HL-60 (cell line): Measurements from ENCODE around the gene IGLON5.

Source experiments
- REST ChIP-seq: IDR thresholded peaks from 2 replicates; pipeline ENCODE4 v1.6.1; 2012; ENCODE audit warnings: low read depth; ENCODE audit not compliant: insufficient replicate concordance
- SPI1 ChIP-seq: IDR thresholded peaks from 2 replicates; pipeline ENCODE4 v1.6.1; 2012; ENCODE audit warnings: low read depth, mild to moderate bottlenecking, borderline replicate concordance

DNA sequence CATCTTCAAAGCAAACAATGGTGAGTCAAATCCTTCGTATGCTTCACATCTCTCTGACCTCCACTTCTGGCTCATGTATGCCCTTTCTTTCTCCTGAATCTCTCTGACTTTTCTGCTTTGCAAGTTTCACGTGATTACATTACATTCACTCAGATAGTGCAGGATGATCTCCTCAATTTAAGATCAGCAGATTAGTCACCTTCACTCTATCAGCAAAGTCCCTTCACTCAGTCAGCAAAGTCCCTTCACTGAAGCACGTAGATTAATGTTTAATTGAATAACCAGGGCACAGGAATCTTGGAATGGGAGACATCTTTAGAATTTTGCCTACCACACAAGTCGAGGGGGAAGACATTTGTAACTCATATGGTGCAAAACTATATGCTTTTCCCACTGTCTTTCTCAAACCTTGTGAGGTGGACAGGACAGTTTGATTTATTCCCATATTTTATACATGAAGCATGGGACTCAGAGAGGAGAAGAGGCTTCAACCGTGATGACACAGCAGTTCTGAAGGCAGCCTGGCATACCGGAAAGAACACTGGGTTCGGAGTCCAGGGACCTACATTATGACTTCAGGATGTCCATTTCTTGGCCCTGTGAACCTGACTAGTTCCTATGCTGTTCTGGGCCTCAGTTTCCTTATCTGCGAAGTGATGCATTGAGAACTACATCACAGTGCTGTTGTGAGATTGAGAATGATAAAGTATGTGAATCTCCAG is 37.2 kb upstream of the IGLON5 start:
- no peak for TF ChIP-seq REST
- no peak for TF ChIP-seq SPI1
